ENCODE data around the gene ZIC2. TPM values are rescaled to one million over a fixed set of nuclear protein-coding genes. Genes with fewer than 3 reads are reported as not detected.

The ZIC2 gene
- total RNA-seq, 1 donor from 2014 or later = 52.4 TPM

GRCh38 chr13:99974939-99975561 lies 6.5 kb upstream of the ZIC2 start:
- H2AFZ ChIP-seq (replicated peaks) = no peak overlapping the region
- no peaks in the 10 kb centered on the region for H3K36me3 ChIP-seq
- peaks cover 68% of the 10 kb centered on the region for H3K27me3 ChIP-seq
- H3K9ac ChIP-seq = no peak overlapping the region
- Mint-ChIP-seq H3K9me3 (peaks cover under 1% of the 10 kb centered on the region), H3K27ac (no peak overlapping the region), H3K4me1 (peaks cover 56% of the 10 kb centered on the region), H3K27me3 (ENCODE audit: insufficient read depth, low read depth) (peaks cover 18% of the 10 kb centered on the region), H3K4me3 (peak overlapping the region; percentile 24), H3K36me3 (peaks cover 3% of the 10 kb centered on the region)
- H3K9me3 ChIP-seq (ENCODE audit: low read depth) = no peaks in the 10 kb centered on the region
- peaks cover 92% of the 10 kb centered on the region for H3F3A ChIP-seq (ENCODE audit: low read depth)
- peak; percentile 4 for TF ChIP-seq EZH2 (IDR thresholded peaks at IDR 0.05)
- TF ChIP-seq EZH2phosphoT487 (IDR thresholded peaks at IDR 0.05) = peak; percentile 32
- TF ChIP-seq CTCF (IDR thresholded peaks at IDR 0.05) = no peak
- H3K4me2 ChIP-seq = peak overlapping the region; percentile 79
- H3K27ac ChIP-seq = no peak overlapping the region
- peak overlapping the region; percentile 26 for H3K4me3 ChIP-seq
- H4K20me1 ChIP-seq (ENCODE audit: low read depth) = peaks cover 86% of the 10 kb centered on the region
- DNase-seq (ENCODE audit: low spot score) = peak; percentile 53
- H3K79me2 ChIP-seq (ENCODE audit: low read depth) = peaks cover 88% of the 10 kb centered on the region
- peaks cover 54% of the 10 kb centered on the region for H3K4me1 ChIP-seq

- H3K36me3 Mint-ChIP-seq = peaks cover 3% of the 10 kb centered on the region
- peaks cover 94% of the 10 kb centered on the region for H3F3A ChIP-seq (ENCODE audit: low read depth)
Observed at GRCh38 chr13:99975626-99976025, 6.0 kb upstream of the ZIC2 start.

GRCh38 chr13:99976575-99976974 lies 5.0 kb upstream of the ZIC2 start:
- Histone ChIP-seq H2AFZ (replicated peaks) (no peak overlapping the region), H3K9me3 (ENCODE audit: low read depth) (no peaks in the 10 kb centered on the region), H4K20me1 (ENCODE audit: low read depth) (peaks cover 85% of the 10 kb centered on the region), H3F3A (ENCODE audit: low read depth) (peaks cover 93% of the 10 kb centered on the region), H3K4me3 (no peak overlapping the region), H3K79me2 (ENCODE audit: low read depth) (peaks cover 86% of the 10 kb centered on the region), H3K27me3 (peaks cover 68% of the 10 kb centered on the region), H3K36me3 (no peaks in the 10 kb centered on the region), H3K27ac (no peak overlapping the region), H3K4me2 (no peak overlapping the region), H3K4me1 (peaks cover 54% of the 10 kb centered on the region), H3K9ac (no peak overlapping the region)
- Mint-ChIP-seq H3K4me1 (peaks cover 56% of the 10 kb centered on the region), H3K9me3 (no peaks in the 10 kb centered on the region), H3K27ac (no peak overlapping the region), H3K4me3 (peak overlapping the region; percentile 95), H3K27me3 (ENCODE audit: insufficient read depth, low read depth) (peaks cover 16% of the 10 kb centered on the region), H3K36me3 (peaks cover 3% of the 10 kb centered on the region)
- TF ChIP-seq CTCF (IDR thresholded peaks at IDR 0.05) (no peak), EZH2 (IDR thresholded peaks at IDR 0.05) (no peak), EZH2phosphoT487 (IDR thresholded peaks at IDR 0.05) (no peak)
- DNase-seq (ENCODE audit: low spot score) = no peak

More at GRCh38 chr13:99975626-99976025, 6.0 kb upstream of the ZIC2 start:
- peaks cover 88% of the 10 kb centered on the region for H4K20me1 ChIP-seq (ENCODE audit: low read depth)
- H3K4me1 ChIP-seq = peaks cover 54% of the 10 kb centered on the region
- no peak overlapping the region for H3K4me2 ChIP-seq
- peak overlapping the region; percentile 95 for H3K4me3 Mint-ChIP-seq
- H3K9ac ChIP-seq = no peak overlapping the region
- no peaks in the 10 kb centered on the region for H3K9me3 ChIP-seq (ENCODE audit: low read depth)
- peaks cover 18% of the 10 kb centered on the region for H3K27me3 Mint-ChIP-seq (ENCODE audit: insufficient read depth, low read depth)
- no peaks in the 10 kb centered on the region for H3K9me3 Mint-ChIP-seq
- H3K4me1 Mint-ChIP-seq = peaks cover 56% of the 10 kb centered on the region
- H2AFZ ChIP-seq (replicated peaks) = no peak overlapping the region
- H3K36me3 ChIP-seq = no peaks in the 10 kb centered on the region
- H3K79me2 ChIP-seq (ENCODE audit: low read depth) = peaks cover 89% of the 10 kb centered on the region
- peaks cover 68% of the 10 kb centered on the region for H3K27me3 ChIP-seq
- no peak overlapping the region for H3K27ac ChIP-seq
- no peak for TF ChIP-seq CTCF (IDR thresholded peaks at IDR 0.05)
- no peak for TF ChIP-seq EZH2phosphoT487 (IDR thresholded peaks at IDR 0.05)
- TF ChIP-seq EZH2 (IDR thresholded peaks at IDR 0.05) = peak; percentile 19
- peak; percentile 20 for DNase-seq (ENCODE audit: low spot score)
- H3K4me3 ChIP-seq = no peak overlapping the region
- H3K27ac Mint-ChIP-seq = no peak overlapping the region

Measured in neural progenitor cell (in vitro differentiated cells).